GM21619 (cell line): ENCODE results near the gene RHBDL1.

ENCODE experiments used
- ATAC-seq: cut with Tn5 transposase; IDR thresholded peaks from one replicate; pipeline ENCODE4 v1.9.1; 2021; ENCODE audit not compliant: unreplicated experiment

RHBDL1 gene

DNA sequence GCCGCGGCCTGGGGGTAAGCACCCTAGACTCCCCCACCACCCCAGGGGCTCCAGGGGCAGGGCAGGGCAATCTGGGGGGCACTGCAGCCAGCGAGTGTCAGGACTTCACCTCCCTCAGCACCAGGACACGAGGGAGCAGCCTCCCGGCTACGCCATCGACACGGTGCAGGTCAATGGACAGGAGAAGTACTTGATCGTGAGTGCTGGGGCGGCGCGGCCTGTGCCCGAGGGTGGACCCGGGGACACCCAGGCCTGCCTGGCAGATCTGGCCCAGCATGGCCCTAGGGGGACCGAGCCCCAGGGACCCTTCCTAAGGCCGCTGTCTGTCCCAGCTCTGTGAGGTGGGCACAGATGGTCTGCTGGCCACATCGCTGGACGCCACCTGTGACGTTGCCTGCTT is 3.1 kb upstream of the RHBDL1 start:
- ATAC-seq, result no peak

DNA sequence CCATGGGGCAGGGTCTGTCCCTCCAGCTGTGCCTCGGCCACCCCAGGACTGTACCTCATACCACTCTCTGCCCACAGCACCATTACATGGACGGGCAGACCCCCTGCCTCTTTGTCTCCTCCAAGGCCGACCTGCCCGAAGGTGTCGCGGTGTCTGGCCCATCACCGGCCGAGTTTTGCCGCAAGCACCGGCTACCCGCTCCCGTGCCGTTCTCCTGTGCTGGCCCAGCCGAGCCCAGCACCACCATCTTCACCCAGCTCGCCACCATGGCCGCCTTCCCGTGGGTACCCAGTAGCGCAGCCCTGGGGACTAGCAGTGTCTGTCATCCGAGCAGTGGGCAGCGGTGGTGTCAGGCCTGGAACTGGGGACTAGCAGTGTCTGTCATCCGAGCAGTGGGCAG is 2.6 kb upstream of the RHBDL1 start:
- ATAC-seq, result no peak

DNA sequence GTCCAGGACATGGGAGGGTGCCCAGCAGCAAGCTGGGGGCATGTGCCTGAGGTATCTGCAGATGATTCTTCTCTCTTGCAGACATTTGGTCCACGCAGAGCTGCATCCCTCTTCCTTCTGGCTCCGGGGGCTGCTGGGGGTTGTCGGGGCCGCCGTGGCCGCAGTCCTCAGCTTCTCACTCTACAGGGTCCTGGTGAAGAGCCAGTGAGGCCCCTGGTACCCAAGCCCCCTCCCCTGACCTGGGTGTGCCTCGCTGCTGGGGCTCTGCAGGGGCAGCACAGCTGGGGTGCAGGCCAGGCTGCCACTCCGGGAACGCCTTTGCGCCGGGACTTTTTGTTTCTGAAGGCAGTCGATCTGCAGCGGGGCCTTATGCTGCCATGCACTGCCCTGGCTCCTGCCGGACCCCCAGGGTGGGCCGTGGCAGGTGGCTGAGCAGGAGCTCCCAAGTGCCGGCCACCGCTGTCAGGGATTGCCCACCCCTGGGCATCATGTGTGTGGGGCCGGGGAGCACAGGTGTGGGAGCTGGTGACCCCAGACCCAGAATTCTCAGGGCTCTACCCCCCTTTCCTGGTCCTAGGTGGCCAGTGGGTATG is 2.0 kb upstream of the RHBDL1 start:
- no peak for ATAC-seq

DNA sequence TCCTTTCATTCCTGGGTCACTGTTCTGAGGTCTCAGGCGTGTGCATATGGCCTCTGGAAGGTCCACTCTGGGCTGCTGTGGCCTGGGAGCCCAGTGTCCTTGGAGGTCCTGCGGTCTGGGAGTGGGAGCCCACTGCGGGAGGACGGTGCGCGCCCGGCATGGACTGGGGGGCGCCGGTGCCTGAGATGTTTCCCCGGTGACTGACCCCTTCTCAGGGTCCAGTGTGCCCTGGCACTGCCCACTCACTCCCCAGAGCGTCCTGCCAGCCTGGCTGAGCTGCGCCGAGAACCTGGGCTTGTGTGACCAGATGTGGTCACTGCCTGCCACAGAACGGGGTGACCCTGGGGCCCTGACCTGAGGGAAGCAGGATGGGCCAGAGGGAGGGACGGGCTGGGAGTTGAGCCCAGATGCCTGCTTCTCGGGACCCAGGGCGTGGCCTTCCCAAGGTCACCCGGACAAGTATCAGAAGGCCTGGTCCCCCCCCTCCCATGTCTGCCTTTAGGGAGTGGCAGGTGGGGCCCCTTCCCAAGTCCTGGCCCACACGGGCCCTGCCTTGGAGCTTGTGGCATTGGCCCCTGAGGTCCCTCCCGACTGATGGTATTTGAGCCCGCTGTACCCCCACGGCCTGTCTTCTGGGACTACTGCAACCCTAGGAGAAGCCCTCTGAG is 1.1 kb upstream of the RHBDL1 start:
- no peak for ATAC-seq

DNA sequence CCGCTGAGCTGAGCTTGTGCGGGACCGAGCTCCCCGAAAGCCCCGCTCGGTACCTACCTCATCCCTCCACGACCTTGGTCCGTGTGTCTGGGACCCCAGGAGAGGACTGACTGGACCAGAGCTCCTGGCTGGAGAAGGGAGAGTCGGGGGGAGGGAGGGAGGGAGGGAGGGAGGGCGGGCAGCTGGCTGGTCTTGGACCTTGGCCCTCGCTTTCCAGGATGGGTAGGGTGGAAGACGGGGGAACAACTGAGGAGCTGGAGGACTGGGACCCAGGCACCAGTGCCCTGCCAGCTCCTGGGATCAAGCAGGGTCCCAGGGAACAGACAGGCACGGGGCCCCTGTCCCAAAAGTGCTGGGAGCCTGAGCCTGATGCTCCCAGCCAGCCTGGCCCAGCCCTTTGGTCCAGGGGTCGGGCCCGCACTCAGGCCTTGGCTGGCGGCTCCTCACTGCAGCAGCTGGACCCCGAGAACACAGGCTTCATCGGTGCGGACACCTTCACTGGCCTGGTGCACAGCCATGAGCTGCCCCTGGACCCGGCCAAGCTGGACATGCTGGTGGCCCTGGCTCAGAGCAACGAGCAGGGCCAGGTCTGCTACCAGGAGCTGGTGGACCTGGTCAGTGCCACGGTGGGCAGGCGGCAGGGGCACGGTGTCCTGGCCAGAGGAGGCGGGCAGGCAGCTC is 553 bp downstream of the RHBDL1 start:
- ATAC-seq, result no peak

DNA sequence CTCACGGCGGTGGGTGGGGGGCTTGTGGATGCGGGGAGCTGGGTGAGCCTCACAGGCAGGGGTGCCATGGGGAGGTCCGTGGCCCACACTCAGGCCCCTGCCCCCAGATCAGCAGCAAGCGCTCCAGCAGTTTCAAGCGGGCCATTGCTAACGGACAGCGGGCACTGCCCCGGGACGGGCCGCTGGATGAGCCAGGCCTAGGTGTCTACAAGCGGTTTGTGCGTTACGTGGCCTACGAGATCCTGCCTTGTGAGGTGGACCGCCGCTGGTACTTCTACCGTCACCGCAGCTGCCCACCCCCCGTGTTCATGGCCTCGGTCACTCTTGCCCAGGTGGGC is 1.1 kb downstream of the RHBDL1 start:
- no peak for ATAC-seq

DNA sequence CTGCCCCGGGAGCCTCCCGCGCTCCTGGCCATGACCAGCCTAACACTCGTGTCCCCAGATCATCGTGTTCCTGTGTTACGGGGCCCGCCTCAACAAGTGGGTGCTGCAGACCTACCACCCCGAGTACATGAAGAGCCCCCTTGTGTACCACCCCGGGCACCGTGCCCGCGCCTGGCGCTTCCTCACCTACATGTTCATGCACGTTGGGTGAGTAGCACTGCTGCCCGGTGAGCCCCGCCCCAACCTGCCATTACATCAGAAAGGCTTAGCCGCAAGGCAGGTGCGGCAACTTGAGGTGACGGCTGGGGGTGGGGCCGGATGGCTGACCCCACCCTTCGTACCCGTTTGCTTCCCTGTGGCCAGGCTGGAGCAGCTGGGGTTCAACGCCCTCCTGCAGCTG is 1.4 kb downstream of the RHBDL1 start:
- ATAC-seq, result no peak

DNA sequence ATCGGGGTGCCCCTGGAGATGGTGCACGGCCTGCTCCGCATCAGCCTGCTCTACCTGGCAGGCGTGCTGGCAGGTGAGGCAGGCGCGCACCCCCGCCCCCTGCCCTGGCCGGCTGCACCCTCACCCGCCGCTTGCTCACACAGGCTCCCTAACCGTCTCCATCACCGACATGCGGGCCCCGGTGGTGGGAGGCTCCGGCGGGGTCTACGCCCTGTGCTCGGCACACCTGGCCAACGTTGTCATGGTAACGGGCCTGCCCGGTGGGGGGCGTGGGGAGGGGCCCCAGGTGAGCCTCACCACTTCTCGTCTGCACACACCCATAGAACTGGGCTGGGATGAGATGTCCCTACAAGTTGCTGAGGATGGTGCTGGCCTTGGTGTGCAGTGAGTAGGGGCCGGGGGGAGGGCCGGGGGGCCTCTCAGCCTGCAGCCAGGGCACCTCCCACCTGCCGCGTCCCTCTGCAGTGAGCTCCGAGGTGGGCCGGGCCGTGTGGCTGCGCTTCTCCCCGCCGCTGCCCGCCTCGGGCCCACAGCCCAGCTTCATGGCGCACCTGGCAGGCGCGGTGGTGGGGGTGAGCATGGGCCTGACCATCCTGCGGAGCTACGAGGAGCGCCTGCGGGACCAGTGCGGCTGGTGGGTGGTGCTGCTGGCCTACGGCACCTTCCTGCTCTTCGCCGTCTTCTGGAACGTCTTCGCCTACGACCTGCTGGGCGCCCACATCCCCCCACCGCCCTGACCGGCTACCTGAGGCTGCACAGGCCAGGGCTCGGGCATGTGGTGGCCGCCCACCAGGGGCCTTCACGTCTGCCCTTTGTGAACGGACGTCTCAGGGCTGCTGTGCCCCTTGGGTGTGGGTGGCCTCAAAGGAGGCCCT is 2.1 kb downstream of the RHBDL1 start:
- ATAC-seq, result no peak

DNA sequence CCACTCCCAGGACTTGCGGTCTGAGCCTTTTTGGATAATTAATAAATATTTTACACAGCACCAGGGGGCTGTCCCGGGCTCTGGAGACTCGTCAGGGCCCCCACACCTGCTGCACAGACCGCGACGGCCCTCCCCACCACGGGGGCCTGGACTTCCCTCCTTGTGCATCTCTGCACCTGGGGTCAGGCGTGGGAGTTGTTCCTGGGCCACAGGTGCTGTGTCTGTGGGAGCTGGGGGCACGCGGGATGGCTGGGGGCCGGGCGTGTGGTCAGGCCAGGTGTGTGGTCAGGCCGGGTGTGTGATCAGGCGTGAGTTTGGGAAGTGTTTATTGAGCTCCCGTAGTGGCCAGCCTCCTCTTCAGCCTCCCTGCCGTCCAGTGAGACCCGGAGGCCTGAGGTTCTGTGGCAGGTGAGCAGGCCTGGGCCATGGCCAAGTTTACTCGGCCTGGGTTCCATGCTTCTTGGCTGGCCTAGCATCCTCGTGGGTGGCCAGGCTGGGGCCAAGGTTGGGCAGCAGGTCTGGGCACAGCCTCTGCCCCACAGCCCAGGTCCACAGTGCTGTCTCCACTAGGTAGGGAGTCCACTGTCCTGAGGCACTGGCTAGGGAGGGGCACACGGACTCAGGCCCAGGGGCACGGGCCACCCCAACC is 2.9 kb downstream of the RHBDL1 start:
- ATAC-seq, result no peak

DNA sequence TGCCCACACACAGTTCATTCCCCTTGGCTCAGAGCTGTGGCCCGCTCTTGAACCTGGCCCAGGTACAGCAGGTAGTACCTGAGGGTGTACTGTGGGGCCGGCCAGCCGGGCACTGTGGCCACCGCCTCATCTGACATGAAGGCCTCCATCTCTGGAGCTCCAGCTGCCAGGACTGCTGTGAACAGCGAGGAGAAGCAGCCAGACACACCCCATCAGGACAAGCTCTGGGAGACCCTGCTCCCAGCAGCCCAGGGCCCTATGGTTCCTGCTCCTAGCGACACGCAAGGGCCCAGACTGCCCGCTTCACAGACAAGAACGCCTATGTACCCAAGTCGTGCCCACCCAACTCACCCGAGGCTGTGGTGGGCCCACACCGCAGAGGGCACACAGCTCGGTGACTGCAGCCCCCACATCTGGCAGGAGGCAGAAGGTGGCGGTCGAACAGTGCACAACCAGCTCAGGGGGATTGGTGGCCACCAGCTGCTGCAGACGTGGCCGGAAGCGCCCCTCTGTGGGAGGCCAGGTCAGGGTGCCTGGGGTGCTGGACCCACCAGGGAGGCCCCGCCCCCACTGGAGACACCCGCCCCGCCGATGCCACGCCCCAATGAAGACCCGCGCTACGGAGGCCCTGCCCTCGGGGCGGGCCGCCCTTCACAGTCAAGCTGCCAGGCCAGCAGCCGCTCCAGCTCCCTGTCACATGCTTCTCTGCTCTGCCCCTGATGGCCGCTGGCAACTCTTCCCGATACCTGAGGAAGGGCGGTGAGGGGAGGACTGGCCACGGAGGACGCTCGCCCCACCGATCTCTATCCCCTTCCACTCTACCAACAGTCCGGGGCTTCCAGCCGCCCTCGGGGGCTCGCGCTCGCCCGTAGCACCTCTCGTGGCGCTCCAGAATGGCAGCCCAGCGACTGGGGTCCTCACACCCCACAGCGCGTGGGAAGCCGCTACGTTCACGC is 3.7 kb downstream of the RHBDL1 start:
- no peak for ATAC-seq

DNA sequence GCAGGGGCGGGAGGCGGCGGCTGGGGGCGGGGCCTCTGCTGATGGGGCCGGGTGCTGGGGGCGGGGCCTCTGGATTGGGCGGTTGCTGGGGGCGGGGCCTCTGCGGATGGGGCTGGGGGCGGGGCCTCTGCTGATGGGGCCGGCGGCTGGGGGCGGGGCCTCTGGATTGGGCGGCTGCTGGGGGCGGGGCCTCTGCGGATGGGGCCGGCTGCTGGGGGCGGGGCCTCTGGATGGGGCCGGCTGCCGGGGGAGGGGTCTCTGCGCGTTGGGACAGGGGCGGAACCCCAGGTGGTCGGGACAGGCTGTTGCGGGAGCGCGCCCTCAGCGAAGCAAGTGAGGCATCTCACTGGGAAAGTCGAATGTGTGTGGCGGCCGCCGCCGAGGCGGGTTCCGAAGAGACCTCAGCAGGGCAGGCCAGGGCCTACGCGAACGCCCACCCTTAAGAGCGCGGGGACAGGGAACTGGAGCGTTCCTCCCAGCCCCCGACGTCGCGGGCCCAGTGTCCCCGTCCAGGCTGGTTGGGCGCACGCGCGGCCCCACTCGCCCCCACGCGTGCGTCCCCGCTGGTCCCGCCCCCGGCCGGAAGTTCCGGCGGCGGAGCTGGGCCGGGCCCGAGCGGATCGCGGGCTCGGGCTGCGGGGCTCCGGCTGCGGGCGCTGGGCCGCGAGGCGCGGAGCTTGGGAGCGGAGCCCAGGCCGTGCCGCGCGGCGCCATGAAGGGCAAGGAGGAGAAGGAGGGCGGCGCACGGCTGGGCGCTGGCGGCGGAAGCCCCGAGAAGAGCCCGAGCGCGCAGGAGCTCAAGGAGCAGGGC is 4.5 kb downstream of the RHBDL1 start, which contains the start of gene STUB1:
TSS of gene STUB1 (plus strand) at position 597 of the 811 bp plus-strand sequence. CDS start at position 713, 116 bp downstream.
- ATAC-seq, result no peak

DNA sequence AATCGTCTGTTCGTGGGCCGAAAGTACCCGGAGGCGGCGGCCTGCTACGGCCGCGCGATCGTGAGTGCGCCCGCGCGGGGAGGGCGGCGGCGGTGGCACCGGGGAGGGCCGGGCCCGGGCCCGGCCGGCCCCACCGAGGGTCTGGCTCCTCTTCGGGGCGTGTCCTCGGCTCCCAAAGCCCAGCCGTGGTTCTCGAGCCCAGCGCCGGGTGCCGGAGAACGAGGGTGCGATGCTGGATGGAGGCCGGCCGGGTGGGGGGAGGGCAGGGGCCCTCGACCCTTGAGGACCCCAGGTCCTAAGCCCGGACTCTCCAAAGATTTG is 5.1 kb downstream of the RHBDL1 start:
- ATAC-seq, result no peak

DNA sequence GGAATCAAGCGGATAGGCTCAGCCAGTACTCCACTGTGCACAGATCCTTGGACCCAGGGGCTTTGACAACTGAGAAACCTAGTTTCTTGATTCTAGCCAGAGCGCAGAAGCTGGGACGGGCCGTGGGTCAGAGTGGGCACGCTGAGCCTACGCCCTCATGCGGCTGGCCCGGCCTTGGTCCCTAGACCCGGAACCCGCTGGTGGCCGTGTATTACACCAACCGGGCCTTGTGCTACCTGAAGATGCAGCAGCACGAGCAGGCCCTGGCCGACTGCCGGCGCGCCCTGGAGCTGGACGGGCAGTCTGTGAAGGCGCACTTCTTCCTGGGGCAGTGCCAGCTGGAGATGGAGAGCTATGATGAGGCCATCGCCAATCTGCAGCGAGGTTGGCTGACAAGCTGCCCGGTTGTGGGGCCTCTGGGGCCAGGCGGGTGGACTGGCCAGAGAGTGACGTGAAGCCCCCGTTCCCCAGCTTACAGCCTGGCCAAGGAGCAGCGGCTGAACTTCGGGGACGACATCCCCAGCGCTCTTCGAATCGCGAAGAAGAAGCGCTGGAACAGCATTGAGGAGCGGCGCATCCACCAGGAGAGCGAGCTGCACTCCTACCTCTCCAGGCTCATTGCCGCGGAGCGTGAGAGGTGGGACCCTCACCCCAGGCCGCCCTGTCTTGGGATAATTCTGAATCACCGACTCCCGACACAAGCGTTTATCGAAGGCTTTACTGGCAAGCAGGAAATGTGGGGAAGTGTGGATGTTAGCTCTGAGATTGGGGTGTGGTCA is 5.7 kb downstream of the RHBDL1 start:
- no peak for ATAC-seq

DNA sequence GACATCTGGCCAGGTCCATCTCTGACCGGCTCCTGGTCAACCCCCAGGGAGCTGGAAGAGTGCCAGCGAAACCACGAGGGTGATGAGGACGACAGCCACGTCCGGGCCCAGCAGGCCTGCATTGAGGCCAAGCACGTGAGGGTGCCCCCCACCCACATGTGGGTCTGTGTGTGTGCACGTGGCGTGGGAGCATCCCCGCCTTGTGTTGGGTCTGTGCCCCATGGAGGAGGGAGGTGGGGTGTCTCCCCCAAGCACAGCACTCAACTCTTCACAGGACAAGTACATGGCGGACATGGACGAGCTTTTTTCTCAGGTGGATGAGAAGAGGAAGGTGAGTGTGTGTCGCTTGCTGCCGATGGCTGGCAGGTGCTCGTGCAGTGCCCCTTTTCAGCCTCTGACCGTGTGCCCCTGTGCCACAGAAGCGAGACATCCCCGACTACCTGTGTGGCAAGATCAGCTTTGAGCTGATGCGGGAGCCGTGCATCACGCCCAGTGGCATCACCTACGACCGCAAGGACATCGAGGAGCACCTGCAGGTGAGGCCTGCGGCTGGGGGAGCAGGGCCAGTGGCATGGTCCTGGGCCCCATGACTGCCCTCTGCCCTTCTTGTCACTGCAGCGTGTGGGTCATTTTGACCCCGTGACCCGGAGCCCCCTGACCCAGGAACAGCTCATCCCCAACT is 6.4 kb downstream of the RHBDL1 start:
- no peak for ATAC-seq

DNA sequence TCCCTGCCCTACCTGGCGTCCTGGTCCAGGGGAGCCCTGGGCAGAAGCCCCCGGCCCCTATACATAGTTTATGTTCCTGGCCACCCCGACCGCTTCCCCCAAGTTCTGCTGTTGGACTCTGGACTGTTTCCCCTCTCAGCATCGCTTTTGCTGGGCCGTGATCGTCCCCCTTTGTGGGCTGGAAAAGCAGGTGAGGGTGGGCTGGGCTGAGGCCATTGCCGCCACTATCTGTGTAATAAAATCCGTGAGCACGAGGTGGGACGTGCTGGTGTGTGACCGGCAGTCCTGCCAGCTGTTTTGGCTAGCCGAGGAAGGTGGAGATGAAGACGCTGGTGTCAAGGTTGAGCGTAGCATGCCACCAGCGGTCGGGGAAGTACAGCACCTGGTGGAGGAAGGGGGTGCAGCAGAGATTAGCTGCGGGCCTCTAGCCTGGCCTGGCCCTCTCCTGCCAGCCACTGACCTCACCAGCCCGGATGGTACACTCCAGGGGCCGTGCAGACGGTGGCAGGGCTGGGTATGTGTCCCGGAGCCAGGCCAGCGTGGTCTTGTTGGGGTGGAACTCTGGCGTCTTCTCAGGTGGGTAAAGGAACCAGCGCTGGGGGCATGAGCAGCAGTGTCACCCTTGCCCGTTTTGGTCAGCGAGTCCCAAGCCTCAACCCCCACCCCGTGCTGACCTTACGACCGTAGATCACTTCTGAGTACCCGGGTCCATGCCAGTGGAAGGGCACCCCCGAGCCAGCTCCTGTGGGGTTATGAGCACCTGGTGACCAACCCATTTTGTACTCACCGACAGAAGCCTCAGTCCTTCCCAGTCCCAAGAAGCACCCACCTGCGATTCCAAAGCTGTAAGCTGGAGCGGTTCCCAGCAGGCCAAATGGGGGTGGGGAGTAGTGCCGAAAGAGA is 7.3 kb downstream of the RHBDL1 start:
- ATAC-seq, result no peak

DNA sequence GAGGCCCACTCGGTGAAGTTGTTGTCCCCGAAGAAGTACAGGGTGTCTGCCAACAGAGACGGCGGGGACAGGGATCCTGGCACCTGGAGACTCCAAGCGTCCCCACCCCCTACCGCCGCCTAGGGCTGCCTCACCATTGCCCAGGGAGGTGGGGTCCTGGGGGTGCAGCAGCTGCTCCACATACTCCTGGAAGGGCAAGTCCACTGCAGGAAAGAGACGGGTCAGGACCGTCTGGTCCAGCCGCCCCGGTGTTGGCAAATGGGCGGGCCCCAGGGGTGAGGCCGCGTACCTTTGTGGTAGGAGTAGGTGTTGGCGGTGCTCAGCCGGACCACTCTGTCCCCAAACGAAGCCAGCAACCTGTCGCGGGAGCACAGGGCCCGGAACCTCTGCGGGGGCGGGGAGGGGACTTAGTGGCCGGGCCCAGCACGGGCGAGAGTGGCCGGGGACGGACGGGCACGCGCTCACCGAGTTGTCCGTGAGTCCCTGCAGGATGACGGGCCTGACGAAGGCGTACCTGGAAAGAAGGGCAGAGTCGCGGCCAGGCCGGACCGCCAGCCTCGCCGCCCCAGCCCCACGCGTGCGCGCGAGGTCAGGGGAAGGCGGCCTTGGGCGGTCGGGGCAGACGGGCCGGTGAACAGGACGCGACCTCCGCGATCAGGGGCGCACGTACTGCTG is 8.1 kb downstream of the RHBDL1 start:
- no peak for ATAC-seq
